LNCAP (cell line): ENCODE measurements around the gene MAP3K7CL.

Experiments
- CTCF ChIP-seq: fragments of 450-650 bp; IDR thresholded peaks from 2 replicates; pipeline ENCODE4 v1.5.1; 2017; ENCODE audit warnings: mild to moderate bottlenecking

MAP3K7CL gene

GRCh38 chr21:29151931-29152330 is 21.5 kb downstream of the MAP3K7CL start:
- TF ChIP-seq CTCF, result no peak

- no peak for TF ChIP-seq CTCF
These were observed 22.5 kb downstream of the MAP3K7CL start for GRCh38 chr21:29152916-29153315.

- no peak for TF ChIP-seq CTCF
These were observed 23.8 kb downstream of the MAP3K7CL start for GRCh38 chr21:29154270-29154669.

- no peak for TF ChIP-seq CTCF
These were observed 24.9 kb downstream of the MAP3K7CL start for GRCh38 chr21:29155118-29155932.

- no peak for TF ChIP-seq CTCF
These were observed 25.5 kb downstream of the MAP3K7CL start for GRCh38 chr21:29155933-29156260.

GRCh38 chr21:29157080-29157479 is 26.6 kb downstream of the MAP3K7CL start:
- TF ChIP-seq CTCF, result no peak

GRCh38 chr21:29159842-29160241 is 29.4 kb downstream of the MAP3K7CL start:
- no peak for TF ChIP-seq CTCF
